Measurements from ENCODE around the gene PSMB8. TPM values are rescaled to one million over a fixed set of nuclear protein-coding genes. Genes with fewer than 3 reads are reported as not detected.

Gene PSMB8
- polyA plus RNA-seq (2011; rRNA removed) (62.0 and 70.0 TPM in 2 replicates), polyA minus RNA-seq (2011; rRNA and poly(A)+ RNA removed) (25.3 and 28.0 TPM in 2 replicates)

- H3K27me3 ChIP-seq (ENCODE audit: control insufficient read depth, insufficient read depth, low read length): no peaks in the 10 kb centered on the region
- ChIA-PET CTCF (interaction anchor here (0.6 to 3.9 kb wide), 6 partner anchors 9 to 864 kb away, joined by 3 to 38 read pairs (median 8); partner anchors contain the start of genes PSMB9 and TAP1), POLR2A (interaction anchor here (1.0 to 1.9 kb wide), 2 partner anchors 9 to 128 kb away, joined by 7 to 12 read pairs; partner anchors contain the start of genes PSMB9 and TAP1)
- H3K9me3 ChIP-seq (ENCODE audit: control insufficient read depth, insufficient read depth, low read length): no peaks in the 10 kb centered on the region; the same call in 1 of the 2 replicates
- TF ChIP-seq CTCF (IDR thresholded peaks at IDR 0.05; ENCODE audit: low read depth, low read length): peak; percentile 42
- H3K4me3 ChIP-seq (ENCODE audit: low read depth, low read length): peak within 1 kb of the TSS; percentile 85
- peak within 1 kb of the TSS; percentile 73 for H3K27ac ChIP-seq (ENCODE audit: low read depth, low read length)
- DNase-seq (ENCODE audit: low read depth, low spot score): peak; percentile 72
These were observed at the start of gene PSMB8 for GRCh38 chr6:32843979-32844838. TSS of gene PSMB8 (minus strand) at chr6:32844047. CDS start at chr6:32843996, 51 bp downstream.

GRCh38 chr6:32890831-32891230 lies 47.0 kb upstream of the PSMB8 start:
- TF ChIP-seq CTCF (IDR thresholded peaks at IDR 0.05; ENCODE audit: low read depth, low read length): no peak
- CTCF ChIA-PET: interaction anchor here (1.0 to 1.9 kb wide), 4 partner anchors 43 to 93 kb away, joined by 4 to 11 read pairs (median 5); no protein-coding TSS in a partner anchor
- no peak for DNase-seq (ENCODE audit: low read depth, low spot score)
- no peaks in the 10 kb centered on the region for H3K27me3 ChIP-seq (ENCODE audit: control insufficient read depth, insufficient read depth, low read length)
- no peaks in the 10 kb centered on the region for H3K9me3 ChIP-seq (ENCODE audit: control insufficient read depth, insufficient read depth, low read length)
- POLR2A ChIA-PET: interaction anchor here (1.8 kb wide), 1 partner anchor 80 kb away, joined by 5 read pairs; no protein-coding TSS in a partner anchor
- H3K27ac ChIP-seq (ENCODE audit: low read depth, low read length): no peak overlapping the region
- H3K4me3 ChIP-seq (ENCODE audit: low read depth, low read length): no peak overlapping the region

- no peaks in the 10 kb centered on the region for H3K9me3 ChIP-seq (ENCODE audit: control insufficient read depth, insufficient read depth, low read length)
- TF ChIP-seq CTCF (IDR thresholded peaks at IDR 0.05; ENCODE audit: low read depth, low read length): no peak
- no peak for DNase-seq (ENCODE audit: low read depth, low spot score)
- no peak overlapping the region for H3K27ac ChIP-seq (ENCODE audit: low read depth, low read length)
- no peaks in the 10 kb centered on the region for H3K27me3 ChIP-seq (ENCODE audit: control insufficient read depth, insufficient read depth, low read length)
- H3K4me3 ChIP-seq (ENCODE audit: low read depth, low read length): no peak overlapping the region
- ChIA-PET POLR2A (interaction anchor here (1.8 kb wide), 1 partner anchor 82 kb away, joined by 5 read pairs; no protein-coding TSS in a partner anchor), CTCF (interaction anchor here (0.8 to 1.9 kb wide), 5 partner anchors 22 to 95 kb away, joined by 3 to 11 read pairs (median 4); no protein-coding TSS in a partner anchor)
These were observed 45.7 kb upstream of the PSMB8 start for GRCh38 chr6:32889533-32889932.

GRCh38 chr6:32888576-32888975 lies 44.7 kb upstream of the PSMB8 start:
- H3K4me3 ChIP-seq (ENCODE audit: low read depth, low read length): no peak overlapping the region
- DNase-seq (ENCODE audit: low read depth, low spot score): no peak
- ChIA-PET POLR2A (no interaction called here), CTCF (interaction anchor here (0.9 to 7.1 kb wide), 4 partner anchors 21 to 96 kb away, joined by 3 to 72 read pairs (median 8); partner anchors contain the start of gene HLA-DMA)
- H3K27ac ChIP-seq (ENCODE audit: low read depth, low read length): no peak overlapping the region
- no peaks in the 10 kb centered on the region for H3K27me3 ChIP-seq (ENCODE audit: control insufficient read depth, insufficient read depth, low read length)
- no peak for TF ChIP-seq CTCF (IDR thresholded peaks at IDR 0.05; ENCODE audit: low read depth, low read length)
- no peaks in the 10 kb centered on the region for H3K9me3 ChIP-seq (ENCODE audit: control insufficient read depth, insufficient read depth, low read length)
